Neural progenitor cell (in vitro differentiated cells): ENCODE data around the gene UQCC3. TPM values are rescaled to one million over a fixed set of nuclear protein-coding genes. Genes with fewer than 3 reads are reported as not detected.
"Not testable (repeated sequence)": the region's sequence is repeated elsewhere in the genome, so short reads cannot be mapped to it uniquely, and the experiment has no call there.

Source experiments
- DNase-seq: peaks from one replicate; pipeline ENCODE4 v3.0.0-alpha.2; 2016; ENCODE audit warnings: low spot score
- H2AFZ ChIP-seq: fragments of 200-600 bp; sonication (generic); replicated peaks from 2 replicates; pipeline ENCODE4 v1.6.1; 2016; ENCODE audit warnings: antibody characterized with exemption
- H3F3A ChIP-seq: fragments of 200-600 bp; sonication (generic); 2 replicates; pipeline ENCODE4 v1.6.1; 2016; ENCODE audit warnings: antibody characterized with exemption, low read depth
- H3K27ac ChIP-seq: fragments of 200-600 bp; sonication (generic); 2 replicates; pipeline ENCODE4 v1.5.1; 2016; ENCODE audit warnings: mild to moderate bottlenecking
- H3K27me3 ChIP-seq: fragments of 200-600 bp; sonication (generic); 2 replicates; pipeline ENCODE4 v1.6.1; 2016; ENCODE audit warnings: mild to moderate bottlenecking, moderate library complexity
- H3K36me3 ChIP-seq: fragments of 200-600 bp; sonication (generic); 2 replicates; pipeline ENCODE4 v1.5.1; 2016
- H3K4me1 ChIP-seq: fragments of 200-600 bp; sonication (generic); 2 replicates; pipeline ENCODE4 v1.6.1; 2016; ENCODE audit warnings: mixed run types
- H3K4me2 ChIP-seq: fragments of 200-600 bp; sonication (generic); 2 replicates; pipeline ENCODE4 v1.6.1; 2016
- H3K4me3 ChIP-seq: fragments of 200-600 bp; sonication (generic); 2 replicates; pipeline ENCODE4 v1.5.1; 2016
- H3K79me2 ChIP-seq: fragments of 200-600 bp; sonication (generic); 2 replicates; pipeline ENCODE4 v1.6.1; 2016; ENCODE audit warnings: low read depth
- H3K9ac ChIP-seq: fragments of 200-600 bp; sonication (generic); 2 replicates; pipeline ENCODE4 v1.6.1; 2016
- H3K9me3 ChIP-seq: fragments of 200-600 bp; sonication (generic); 2 replicates; pipeline ENCODE4 v1.5.1; 2016; ENCODE audit warnings: low read depth
- H4K20me1 ChIP-seq: fragments of 200-600 bp; sonication (generic); 2 replicates; pipeline ENCODE4 v1.6.1; 2016; ENCODE audit warnings: low read depth
- H3K27ac Mint-ChIP-seq: 3 replicates; pipeline ENCODE4 v1.8.0; 2021; ENCODE audit warnings: mixed read lengths
- H3K27me3 Mint-ChIP-seq: 2 replicates; pipeline ENCODE4 v1.8.0; 2022; ENCODE audit warnings: low read depth, mild to moderate bottlenecking, inconsistent platforms, moderate library complexity, mixed read lengths; ENCODE audit not compliant: insufficient read depth
- H3K36me3 Mint-ChIP-seq: 3 replicates; pipeline ENCODE4 v1.8.0; 2021; ENCODE audit warnings: mixed read lengths
- H3K4me1 Mint-ChIP-seq: 3 replicates; pipeline ENCODE4 v1.8.0; 2021; ENCODE audit warnings: mixed read lengths
- H3K4me3 Mint-ChIP-seq: 3 replicates; pipeline ENCODE4 v1.8.0; 2021; ENCODE audit warnings: mild to moderate bottlenecking, moderate library complexity, mixed read lengths
- H3K9me3 Mint-ChIP-seq: 3 replicates; pipeline ENCODE4 v1.8.0; 2020; ENCODE audit warnings: mixed read lengths
- CTCF ChIP-seq: fragments of 200-600 bp; sonication (generic); IDR thresholded peaks from 2 replicates; pipeline ENCODE4 v1.5.1; 2017; ENCODE audit warnings: antibody characterized with exemption, mild to moderate bottlenecking
- EZH2 ChIP-seq: fragments of 200-600 bp; sonication (generic); IDR thresholded peaks from 2 replicates; pipeline ENCODE4 v1.6.1; 2017; ENCODE audit warnings: antibody characterized with exemption, mild to moderate bottlenecking, moderate library complexity
- EZH2phosphoT487 ChIP-seq: fragments of 200-600 bp; sonication (generic); IDR thresholded peaks from 2 replicates; pipeline ENCODE4 v1.6.1; 2017; ENCODE audit warnings: antibody characterized with exemption
- total RNA-seq: library from RNA; depleted of rRNA; stranded (reverse); fragments of >200 nt; gene quantifications from 2 replicates; pipeline ENCODE4 v1.2.3, GENCODE V29; 2015; ENCODE audit warnings: low replicate concordance

Gene UQCC3
- total RNA-seq, 1 donor from 2014 or later: 5.7 TPM

- Mint-ChIP-seq H3K9me3 (no peaks in the 10 kb centered on the region), H3K4me3 (no peak overlapping the region), H3K27me3 (peaks cover 8% of the 10 kb centered on the region), H3K36me3 (peaks cover 9% of the 10 kb centered on the region), H3K27ac (no peak overlapping the region), H3K4me1 (peaks cover 25% of the 10 kb centered on the region)
- Histone ChIP-seq H3K4me2 (no peak overlapping the region), H3K9me3 (no peaks in the 10 kb centered on the region), H3F3A (peaks cover 24% of the 10 kb centered on the region), H3K27ac (no peak overlapping the region), H2AFZ (no peak overlapping the region), H3K79me2 (peaks cover 59% of the 10 kb centered on the region), H3K36me3 (no peaks in the 10 kb centered on the region), H3K4me3 (no peak overlapping the region), H3K27me3 (no peaks in the 10 kb centered on the region), H3K4me1 (peaks cover 6% of the 10 kb centered on the region), H4K20me1 (peaks cover 17% of the 10 kb centered on the region), H3K9ac (no peak overlapping the region)
- no peak for TF ChIP-seq EZH2
- TF ChIP-seq EZH2phosphoT487: no peak
- no peak for TF ChIP-seq CTCF
- DNase-seq: no peak
These were observed 23.1 kb upstream of the UQCC3 start for GRCh38 chr11:62648185-62648966.

GRCh38 chr11:62648967-62649364 lies 22.5 kb upstream of the UQCC3 start:
- no peak overlapping the region for H2AFZ ChIP-seq
- peaks cover 8% of the 10 kb centered on the region for H3K27me3 Mint-ChIP-seq
- no peak overlapping the region for H3K27ac ChIP-seq
- H3K9me3 Mint-ChIP-seq: no peaks in the 10 kb centered on the region
- H3K36me3 ChIP-seq: no peaks in the 10 kb centered on the region
- peaks cover 6% of the 10 kb centered on the region for H3K4me1 ChIP-seq
- no peak for DNase-seq
- H3F3A ChIP-seq: peaks cover 24% of the 10 kb centered on the region
- peaks cover 9% of the 10 kb centered on the region for H3K36me3 Mint-ChIP-seq
- H3K4me3 ChIP-seq: no peak overlapping the region
- H3K27me3 ChIP-seq: no peaks in the 10 kb centered on the region
- H3K4me1 Mint-ChIP-seq: peaks cover 28% of the 10 kb centered on the region
- peaks cover 17% of the 10 kb centered on the region for H4K20me1 ChIP-seq
- peaks cover 53% of the 10 kb centered on the region for H3K79me2 ChIP-seq
- no peak overlapping the region for H3K9ac ChIP-seq
- H3K4me3 Mint-ChIP-seq: no peak overlapping the region
- TF ChIP-seq EZH2phosphoT487 (no peak), CTCF (no peak), EZH2 (no peak)
- no peak overlapping the region for H3K4me2 ChIP-seq
- no peaks in the 10 kb centered on the region for H3K9me3 ChIP-seq
- no peak overlapping the region for H3K27ac Mint-ChIP-seq

- Histone ChIP-seq H3K4me3 (no peak overlapping the region), H4K20me1 (peaks cover 16% of the 10 kb centered on the region), H3K27me3 (no peaks in the 10 kb centered on the region), H3K79me2 (peaks cover 48% of the 10 kb centered on the region), H3K36me3 (no peaks in the 10 kb centered on the region), H3K9ac (no peak overlapping the region), H3K4me2 (no peak overlapping the region), H3K4me1 (peaks cover 6% of the 10 kb centered on the region), H3K27ac (no peak overlapping the region), H3K9me3 (no peaks in the 10 kb centered on the region), H3F3A (peaks cover 24% of the 10 kb centered on the region), H2AFZ (no peak overlapping the region)
- Mint-ChIP-seq H3K4me1 (peaks cover 28% of the 10 kb centered on the region), H3K27me3 (peaks cover 8% of the 10 kb centered on the region), H3K9me3 (no peaks in the 10 kb centered on the region), H3K27ac (no peak overlapping the region), H3K4me3 (no peak overlapping the region), H3K36me3 (peaks cover 5% of the 10 kb centered on the region)
- no peak for DNase-seq
- TF ChIP-seq CTCF (no peak), EZH2 (no peak), EZH2phosphoT487 (no peak)
These were observed 22.0 kb upstream of the UQCC3 start for GRCh38 chr11:62649486-62649885.

GRCh38 chr11:62650283-62650682 lies 21.2 kb upstream of the UQCC3 start:
- not testable (repeated sequence) for H3K36me3 ChIP-seq, H3K27ac Mint-ChIP-seq, H3K4me1 ChIP-seq, DNase-seq, H3K9ac ChIP-seq, H3K9me3 ChIP-seq, H2AFZ ChIP-seq, H3K27ac ChIP-seq, H3K4me3 ChIP-seq, H3K4me2 ChIP-seq, H3K9me3 Mint-ChIP-seq, H3K27me3 ChIP-seq, H3K36me3 Mint-ChIP-seq, H3K27me3 Mint-ChIP-seq
- Histone ChIP-seq H3K79me2 (peaks cover 40% of the 10 kb centered on the region), H4K20me1 (peaks cover 11% of the 10 kb centered on the region), H3F3A (peaks cover 24% of the 10 kb centered on the region)
- H3K4me1 Mint-ChIP-seq: peaks cover 25% of the 10 kb centered on the region
- peak overlapping the region; percentile 53 for H3K4me3 Mint-ChIP-seq
